K562 (cell line): ENCODE measurements around the gene SCMH1. TPM values are rescaled to one million over a fixed set of nuclear protein-coding genes. Genes with fewer than 3 reads are reported as not detected.

Source experiments
- CEBPZ ChIP-seq: fragments of 150-350 bp; IDR thresholded peaks from 2 replicates; pipeline ENCODE4 v1.6.1; 2014; ENCODE audit warnings: low read depth, mild to moderate bottlenecking, low read length, borderline replicate concordance
- MEF2D ChIP-seq: conservative IDR thresholded peaks from 2 replicates; pipeline ENCODE4 v1.6.1; 2016; ENCODE audit warnings: low read depth, missing genetic modification characterization, missing compliant biosample characterization
- ZNF318 ChIP-seq, 2 experiments: fragments of 450-650 bp; IDR thresholded peaks; 2 replicates each; pipeline ENCODE4 v1.6.1; 2016; ENCODE audit warnings: mild to moderate bottlenecking in 2 of 2, borderline replicate concordance in 1 of 2, low read depth in 1 of 2, moderate library complexity in 1 of 2
- ZNF398 ChIP-seq: fragments of 250-450 bp; sonication (Bioruptor Pico); IDR thresholded peaks from 2 replicates; pipeline ENCODE4 v1.8.0; 2021; ENCODE audit warnings: moderate library complexity, mild to moderate bottlenecking, inconsistent platforms
- ZNF584 ChIP-seq: fragments of 200-800 bp; sonication (Bioruptor generic); IDR thresholded peaks from 2 replicates; pipeline ENCODE4 v1.6.1; 2016; ENCODE audit warnings: low read depth, mild to moderate bottlenecking, missing genetic modification characterization, missing compliant biosample characterization
- polyA plus RNA-seq, 8 experiments: library from polyadenylated mRNA; depleted of rRNA in 4 of 8; stranded (reverse) in 5 of 8; unstranded in 3 of 8; fragments of >200 nt; fragmentation: Nextera tagmentation in 2 of 8; fragmentation: Illumina TruSeq in 1 of 8; extraction: Ambion mirVana in 2 of 8; extraction: Trizol in 1 of 8; gene quantifications; 2 replicates each; pipeline versions ENCODE4 v1.2.1 to v1.2.3, GENCODE V29; 2011 to 2014; ENCODE audit warnings: inconsistent platforms in 1 of 8, missing spikeins in 1 of 8
- total RNA-seq, 7 experiments: library from RNA; depleted of rRNA in 6 of 7; stranded (reverse); fragments of >200 nt in 6 of 7; fragmentation: Illumina TruSeq in 2 of 7; extraction: Trizol in 2 of 7; gene quantifications; 2 replicates each; pipeline versions ENCODE4 v1.2.1 to v1.2.3, GENCODE V29; 2011 to 2021; ENCODE audit warnings: low replicate concordance in 1 of 7

SCMH1 gene
- total and polyA plus RNA-seq, 9 of the 15 experiments (the other 6 are each of a cell fraction or from before 2014, with no cell fraction given), result 8.5 to 37.0 (median 26.8) TPM

- TF ChIP-seq CEBPZ (no peak), ZNF398 (CRISPR knock-in tag) (no peak), ZNF318 (IDR thresholded peaks at IDR 0.05; ENCODE audit: borderline replicate concordance in 1 of 2, low read depth in 1 of 2) (no peak), ZNF584 (CRISPR knock-in tag) (no peak), MEF2D (tag) (no peak)
These were observed 217.2 kb downstream of the SCMH1 start (continued) for GRCh38 chr1:41024953-41025352.
